ENCODE measurements around the gene MCC.

GRCh38 chr5:113147101-113147508 lies 341.1 kb downstream of the MCC start:
- no peak for TF ChIP-seq CTCF (IDR thresholded peaks at IDR 0.05; ENCODE audit: insufficient read depth, low read depth, low read length)
- TF ChIP-seq EZH2 (IDR thresholded peaks at IDR 0.05; ENCODE audit: insufficient read depth, low read length): no peak
